ENCODE results near the gene SIRPB1. TPM values are rescaled to one million over a fixed set of nuclear protein-coding genes. Genes with fewer than 3 reads are reported as not detected.

The SIRPB1 gene
- polyA plus RNA-seq, 1 experiment: 1.9 TPM

DNA sequence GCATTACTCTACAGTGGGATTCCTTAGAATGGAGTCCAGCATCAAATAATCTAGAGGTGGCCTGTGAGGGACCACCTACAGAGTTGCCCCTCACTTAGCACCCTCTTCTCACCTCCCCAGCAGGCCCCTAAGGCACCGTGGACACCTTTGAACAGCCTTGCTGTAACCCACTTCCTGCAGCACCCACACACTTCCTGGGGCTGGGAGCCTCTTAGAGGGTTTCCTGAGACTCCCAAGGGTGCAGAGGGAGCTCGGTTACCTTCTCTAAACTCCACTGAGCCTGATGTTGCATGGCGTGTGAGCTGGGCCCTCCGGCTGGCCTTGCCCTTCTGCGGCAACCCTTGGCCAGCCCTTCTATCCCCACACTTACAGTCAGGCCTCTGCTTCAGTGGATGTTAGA, 45.1 kb upstream of the SIRPB1 start:
- TF ChIP-seq, protein P1, sequence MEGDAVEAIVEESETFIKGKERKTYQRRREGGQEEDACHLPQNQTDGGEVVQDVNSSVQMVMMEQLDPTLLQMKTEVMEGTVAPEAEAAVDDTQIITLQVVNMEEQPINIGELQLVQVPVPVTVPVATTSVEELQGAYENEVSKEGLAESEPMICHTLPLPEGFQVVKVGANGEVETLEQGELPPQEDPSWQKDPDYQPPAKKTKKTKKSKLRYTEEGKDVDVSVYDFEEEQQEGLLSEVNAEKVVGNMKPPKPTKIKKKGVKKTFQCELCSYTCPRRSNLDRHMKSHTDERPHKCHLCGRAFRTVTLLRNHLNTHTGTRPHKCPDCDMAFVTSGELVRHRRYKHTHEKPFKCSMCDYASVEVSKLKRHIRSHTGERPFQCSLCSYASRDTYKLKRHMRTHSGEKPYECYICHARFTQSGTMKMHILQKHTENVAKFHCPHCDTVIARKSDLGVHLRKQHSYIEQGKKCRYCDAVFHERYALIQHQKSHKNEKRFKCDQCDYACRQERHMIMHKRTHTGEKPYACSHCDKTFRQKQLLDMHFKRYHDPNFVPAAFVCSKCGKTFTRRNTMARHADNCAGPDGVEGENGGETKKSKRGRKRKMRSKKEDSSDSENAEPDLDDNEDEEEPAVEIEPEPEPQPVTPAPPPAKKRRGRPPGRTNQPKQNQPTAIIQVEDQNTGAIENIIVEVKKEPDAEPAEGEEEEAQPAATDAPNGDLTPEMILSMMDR (IDR thresholded peaks at IDR 0.05; ENCODE audit: insufficient read depth, low read depth, low read length): no peak
- no peaks in the 10 kb centered on the region; the same call in 1 of the 2 replicates for H3K27me3 ChIP-seq (ENCODE audit: control insufficient read depth, insufficient read depth, low read length)
- CTCF ChIA-PET: no interaction called here
- POLR2A ChIA-PET: no interaction called here
- no peak overlapping the region for H3K4me3 ChIP-seq (ENCODE audit: low read depth, low read length)
- H3K36me3 ChIP-seq (ENCODE audit: control insufficient read depth, insufficient read depth, low read length): no peaks in the 10 kb centered on the region
- no peak for DNase-seq (ENCODE audit: low read depth)

DNA sequence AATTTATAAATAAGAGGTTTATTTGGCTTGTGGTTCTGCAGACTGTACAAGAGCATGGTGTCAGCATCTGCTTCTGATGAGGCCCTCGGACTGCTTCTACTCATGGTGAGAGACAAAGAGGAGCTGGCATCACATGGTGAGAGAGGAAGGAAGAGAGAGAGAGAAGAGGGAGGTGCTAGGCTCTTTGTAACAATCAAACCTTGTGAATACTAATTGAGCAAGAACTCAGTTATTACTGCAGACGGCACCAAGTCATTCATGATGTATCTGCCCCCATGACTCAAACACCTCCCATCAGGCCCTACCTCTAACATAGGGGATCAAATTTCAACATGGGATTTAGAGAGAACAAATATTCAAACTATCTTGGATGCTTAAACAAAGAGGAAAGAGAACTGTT, 44.1 kb upstream of the SIRPB1 start:
- CTCF ChIA-PET: no interaction called here
- H3K27me3 ChIP-seq (ENCODE audit: control insufficient read depth, insufficient read depth, low read length): no peaks in the 10 kb centered on the region; the same call in 1 of the 2 replicates
- POLR2A ChIA-PET: no interaction called here
- H3K4me3 ChIP-seq (ENCODE audit: low read depth, low read length): no peak overlapping the region
- no peaks in the 10 kb centered on the region for H3K36me3 ChIP-seq (ENCODE audit: control insufficient read depth, insufficient read depth, low read length)
- TF ChIP-seq, protein P1 (IDR thresholded peaks at IDR 0.05; ENCODE audit: insufficient read depth, low read depth, low read length): no peak
- no peak for DNase-seq (ENCODE audit: low read depth)

DNA sequence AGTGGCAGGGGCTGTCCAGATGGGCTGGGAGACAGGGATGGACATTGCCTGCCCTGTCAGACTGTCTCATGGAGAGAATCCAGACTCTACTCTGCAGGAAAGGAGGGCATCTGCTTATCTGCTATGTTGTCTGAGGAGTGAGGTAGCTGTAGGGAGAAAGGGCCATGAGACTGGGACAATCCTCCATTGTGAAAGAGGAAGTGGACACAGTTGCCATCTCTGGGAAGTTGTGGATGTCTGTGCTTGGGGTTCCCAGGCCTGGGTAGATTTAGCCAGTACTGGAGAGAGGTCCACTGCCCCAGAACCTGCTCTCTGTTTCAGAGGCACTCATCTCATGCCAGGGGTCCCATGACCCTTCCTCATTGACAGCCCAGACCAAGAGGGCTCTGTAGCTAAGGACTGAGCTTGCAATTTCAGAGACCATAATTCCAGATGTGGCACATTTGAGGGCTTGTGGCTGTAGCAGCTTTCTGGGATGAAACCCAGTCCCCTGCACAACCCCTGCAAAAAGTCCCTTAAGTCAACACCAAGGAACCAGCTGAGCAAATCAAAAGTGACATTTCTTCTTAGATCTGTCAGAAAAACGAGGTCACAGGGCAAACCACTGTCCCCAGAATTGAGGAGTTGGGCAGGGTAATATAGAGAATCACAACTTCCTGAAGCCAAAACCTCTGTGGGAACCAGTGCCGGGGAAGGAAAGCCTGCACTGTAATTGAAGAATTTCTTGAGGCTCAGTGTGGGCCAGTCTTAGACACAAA, 41.9 kb upstream of the SIRPB1 start:
- ChIA-PET CTCF (no interaction called here), POLR2A (no interaction called here)
- no peak for DNase-seq (ENCODE audit: low read depth)
- Histone ChIP-seq H3K27me3 (ENCODE audit: control insufficient read depth, insufficient read depth, low read length) (peaks cover 3% of the 10 kb centered on the region; the same call in 1 of the 2 replicates), H3K4me3 (ENCODE audit: low read depth, low read length) (no peak overlapping the region), H3K36me3 (ENCODE audit: control insufficient read depth, insufficient read depth, low read length) (no peaks in the 10 kb centered on the region)
- TF ChIP-seq, protein P1 (IDR thresholded peaks at IDR 0.05; ENCODE audit: insufficient read depth, low read depth, low read length): no peak

DNA sequence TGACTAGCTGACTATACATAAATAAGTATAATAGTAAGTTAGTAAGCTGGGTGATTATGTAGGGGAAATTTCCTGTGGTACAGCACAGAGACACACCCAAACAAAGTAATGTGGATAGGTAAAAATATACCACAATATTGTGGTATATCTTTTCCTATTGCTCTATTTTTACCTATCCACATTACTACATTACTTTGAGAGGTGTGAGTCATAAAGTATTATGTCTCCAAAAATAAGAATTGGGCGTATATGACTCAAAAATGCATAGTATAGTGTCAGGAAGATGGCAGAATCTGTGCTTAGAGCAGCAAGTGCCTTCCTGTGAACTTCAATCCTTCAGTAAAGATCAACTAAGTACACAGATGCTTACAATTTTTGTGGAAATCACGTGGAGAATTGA, 40.4 kb upstream of the SIRPB1 start:
- Histone ChIP-seq H3K4me3 (ENCODE audit: low read depth, low read length) (no peak overlapping the region), H3K36me3 (ENCODE audit: control insufficient read depth, insufficient read depth, low read length) (no peaks in the 10 kb centered on the region), H3K27me3 (ENCODE audit: control insufficient read depth, insufficient read depth, low read length) (peaks cover 3% of the 10 kb centered on the region; the same call in 1 of the 2 replicates)
- TF ChIP-seq, protein P1 (IDR thresholded peaks at IDR 0.05; ENCODE audit: insufficient read depth, low read depth, low read length): no peak
- POLR2A ChIA-PET: no interaction called here
- no peak for DNase-seq (ENCODE audit: low read depth)
- CTCF ChIA-PET: interaction anchor here (0.8 kb wide), 1 partner anchor 105 kb away, joined by 3 read pairs; no protein-coding TSS in a partner anchor

DNA sequence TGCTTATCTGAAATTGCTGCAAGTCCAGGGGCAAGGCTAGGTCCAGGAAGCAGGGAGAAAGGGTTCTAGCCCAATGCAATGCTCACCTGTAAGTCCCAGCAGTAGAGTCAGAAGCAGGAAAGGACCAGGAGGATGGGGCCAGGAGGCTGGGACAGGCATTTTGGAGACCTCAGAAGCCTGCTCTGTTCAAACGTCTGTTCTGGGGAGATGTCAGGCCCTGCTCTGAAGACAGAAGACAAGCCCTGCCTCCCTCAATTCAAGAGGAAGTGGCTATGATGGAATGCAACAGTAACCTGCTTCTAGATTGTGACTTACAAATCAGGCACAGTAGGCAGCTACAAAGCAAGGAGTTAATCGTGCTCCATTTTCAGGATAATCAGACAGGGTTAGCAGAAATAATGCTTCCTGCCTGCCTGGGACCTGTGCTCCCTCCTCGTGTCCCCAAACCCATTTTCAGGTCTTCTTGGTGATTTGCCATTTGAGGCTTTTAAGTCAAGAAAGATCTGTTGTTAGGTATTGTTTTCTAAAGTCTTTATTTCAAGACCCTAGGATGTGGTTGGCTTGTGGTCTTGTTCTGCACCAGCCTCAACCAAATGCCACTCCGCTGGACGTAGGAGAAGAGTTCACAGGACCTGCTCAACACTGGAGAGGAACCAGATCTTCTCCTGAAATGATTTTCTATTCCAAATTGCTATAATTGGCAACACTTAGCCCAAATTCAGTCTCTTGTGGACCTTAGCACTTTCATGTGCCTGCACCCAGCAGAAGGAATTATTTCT, 37.9 kb upstream of the SIRPB1 start, which contains the start of gene SIRPG:
Gene SIRPG (minus strand): TSS at position 224 of the 779 bp plus-strand sequence. CDS start 65 bp downstream, at position 159.
- ChIA-PET POLR2A (no interaction called here), CTCF (no interaction called here)
- H3K27me3 ChIP-seq (ENCODE audit: control insufficient read depth, insufficient read depth, low read length): peaks cover 3% of the 10 kb centered on the region; the same call in 1 of the 2 replicates
- no peak within 1 kb of the TSS for H3K4me3 ChIP-seq (ENCODE audit: low read depth, low read length)
- no peaks in the 10 kb centered on the region for H3K36me3 ChIP-seq (ENCODE audit: control insufficient read depth, insufficient read depth, low read length)
- TF ChIP-seq, protein P1 (IDR thresholded peaks at IDR 0.05; ENCODE audit: insufficient read depth, low read depth, low read length): no peak
- DNase-seq (ENCODE audit: low read depth): no peak

Data from BJ (cell line).